H9 (cell line): ENCODE results near the gene MED15. TPM values are rescaled to one million over a fixed set of nuclear protein-coding genes. Genes with fewer than 3 reads are reported as not detected.

Source experiments
- DNase-seq: peaks from one replicate; pipeline ENCODE4 v3.0.0-alpha.2; 2017
- H2AFZ ChIP-seq: one replicate; pipeline ENCODE4 v1.6.1; 2013; ENCODE audit warnings: mild to moderate bottlenecking, low read length, control low read depth, moderate library complexity
- H2AK5ac ChIP-seq: 2 replicates; pipeline ENCODE4 v1.6.1; 2013; ENCODE audit warnings: low read length, control low read depth, mixed read lengths; ENCODE audit not compliant: insufficient read length
- H2BK120ac ChIP-seq: one replicate; pipeline ENCODE4 v1.6.1; 2013; ENCODE audit warnings: low read depth, mild to moderate bottlenecking, low read length, control low read depth, inconsistent platforms; ENCODE audit not compliant: poor library complexity, severe bottlenecking
- H2BK12ac ChIP-seq: 2 replicates; pipeline ENCODE4 v1.6.1; 2013; ENCODE audit warnings: low read length, control low read depth, mixed read lengths, low read depth; ENCODE audit not compliant: insufficient read length
- H2BK15ac ChIP-seq: 2 replicates; pipeline ENCODE4 v1.6.1; 2013; ENCODE audit warnings: low read depth, low read length, control low read depth
- H2BK20ac ChIP-seq: one replicate; pipeline ENCODE4 v1.6.1; 2013; ENCODE audit warnings: low read depth, mild to moderate bottlenecking, low read length, control low read depth, inconsistent platforms; ENCODE audit not compliant: poor library complexity, severe bottlenecking
- H2BK5ac ChIP-seq: 2 replicates; pipeline ENCODE4 v1.6.1; 2013; ENCODE audit warnings: low read length, control low read depth, mixed read lengths; ENCODE audit not compliant: insufficient read length
- H3K14ac ChIP-seq: 2 replicates; pipeline ENCODE4 v1.6.1; 2013; ENCODE audit warnings: low read length, control low read depth; ENCODE audit not compliant: insufficient read depth
- H3K18ac ChIP-seq: 2 replicates; pipeline ENCODE4 v1.6.1; 2013; ENCODE audit warnings: low read depth, mild to moderate bottlenecking, mixed read lengths, low read length, control low read depth; ENCODE audit not compliant: insufficient read length
- H3K23ac ChIP-seq: 2 replicates; pipeline ENCODE4 v1.6.1; 2013; ENCODE audit warnings: low read length, control low read depth, mixed read lengths, low read depth; ENCODE audit not compliant: insufficient read length
- H3K23me2 ChIP-seq: 2 replicates; pipeline ENCODE4 v1.6.1; 2013; ENCODE audit warnings: low read depth, mild to moderate bottlenecking, mixed read lengths, low read length, control low read depth; ENCODE audit not compliant: insufficient read length, poor library complexity, severe bottlenecking
- H3K27ac ChIP-seq: 2 replicates; pipeline ENCODE4 v1.5.1; 2013; ENCODE audit warnings: low read length, control low read depth, mixed read lengths, low read depth; ENCODE audit not compliant: insufficient read length
- H3K27me3 ChIP-seq: 2 replicates; pipeline ENCODE4 v1.6.1; 2013; ENCODE audit warnings: low read length, control low read depth, inconsistent platforms; ENCODE audit not compliant: insufficient read depth
- H3K4ac ChIP-seq: 2 replicates; pipeline ENCODE4 v1.6.1; 2013; ENCODE audit warnings: low read depth, mild to moderate bottlenecking, control low read depth, inconsistent platforms, low read length, moderate library complexity
- H3K4me1 ChIP-seq: 2 replicates; pipeline ENCODE4 v1.6.1; 2013; ENCODE audit warnings: low read length, control low read depth, inconsistent platforms; ENCODE audit not compliant: insufficient read depth
- H3K4me2 ChIP-seq: 2 replicates; pipeline ENCODE4 v1.6.1; 2013; ENCODE audit warnings: low read length, control low read depth, mixed read lengths; ENCODE audit not compliant: insufficient read length, insufficient read depth
- H3K56ac ChIP-seq: 2 replicates; pipeline ENCODE4 v1.6.1; 2013; ENCODE audit warnings: low read depth, mild to moderate bottlenecking, mixed read lengths, low read length, control low read depth; ENCODE audit not compliant: insufficient read length
- H3K79me1 ChIP-seq: 2 replicates; pipeline ENCODE4 v1.6.1; 2013; ENCODE audit warnings: low read depth, mild to moderate bottlenecking, moderate library complexity, low read length, control low read depth, inconsistent platforms; ENCODE audit not compliant: insufficient read depth, poor library complexity, severe bottlenecking
- H3K79me2 ChIP-seq: 2 replicates; pipeline ENCODE4 v1.6.1; 2013; ENCODE audit warnings: low read length, control low read depth, inconsistent platforms; ENCODE audit not compliant: insufficient read depth
- H3K9ac ChIP-seq: 2 replicates; pipeline ENCODE4 v1.6.1; 2013; ENCODE audit warnings: low read length, control low read depth, mixed read lengths; ENCODE audit not compliant: insufficient read length; ENCODE audit errors: extremely low read depth
- H3K9me3 ChIP-seq: one replicate; pipeline ENCODE4 v1.6.1; 2013; ENCODE audit warnings: low read depth, low read length, inconsistent platforms; ENCODE audit not compliant: control insufficient read depth
- H3T11ph ChIP-seq: one replicate; pipeline ENCODE4 v1.6.1; 2013; ENCODE audit warnings: mild to moderate bottlenecking, low read length, control low read depth, inconsistent platforms
- H4K20me1 ChIP-seq: one replicate; pipeline ENCODE4 v1.6.1; 2013; ENCODE audit not compliant: control insufficient read depth, insufficient read length, insufficient read depth
- H4K5ac ChIP-seq: 2 replicates; pipeline ENCODE4 v1.6.1; 2013; ENCODE audit warnings: low read depth, mild to moderate bottlenecking, mixed read lengths, low read length, control low read depth; ENCODE audit not compliant: insufficient read length
- H4K8ac ChIP-seq: replicated peaks from 2 replicates; pipeline ENCODE4 v1.6.1; 2013; ENCODE audit warnings: low read length, control low read depth, mixed read lengths, low read depth; ENCODE audit not compliant: insufficient read length
- H4K91ac ChIP-seq: 2 replicates; pipeline ENCODE4 v1.6.1; 2013; ENCODE audit warnings: low read depth, mild to moderate bottlenecking, moderate library complexity, mixed read lengths, low read length, control low read depth; ENCODE audit not compliant: insufficient read length
- H3K27ac Mint-ChIP-seq, 3 experiments: 2 replicates in 2 of 3; 3 replicates in 1 of 3; pipeline ENCODE4 v1.8.0; 2020 to 2021; ENCODE audit warnings: mixed read lengths in 3 of 3, mild to moderate bottlenecking in 1 of 3, moderate library complexity in 1 of 3
- H3K27me3 Mint-ChIP-seq: 2 replicates; pipeline ENCODE4 v1.8.0; 2021; ENCODE audit warnings: low read depth, mild to moderate bottlenecking, moderate library complexity, mixed read lengths
- H3K36me3 Mint-ChIP-seq, 3 experiments: 2 replicates in 2 of 3; 3 replicates in 1 of 3; pipeline ENCODE4 v1.8.0; 2020 to 2021; ENCODE audit warnings: low read depth in 3 of 3, mixed read lengths in 3 of 3; ENCODE audit not compliant: insufficient read depth in 1 of 3
- H3K4me1 Mint-ChIP-seq, 2 experiments: 2 replicates each; pipeline ENCODE4 v1.8.0; 2020; ENCODE audit warnings: mixed read lengths in 2 of 2
- H3K4me3 Mint-ChIP-seq, 2 experiments: 2 replicates in 1 of 2; 3 replicates in 1 of 2; pipeline ENCODE4 v1.8.0; 2020 to 2021; ENCODE audit warnings: mild to moderate bottlenecking in 2 of 2, mixed read lengths in 2 of 2, moderate library complexity in 1 of 2
- H3K9me3 Mint-ChIP-seq, 2 experiments: 2 replicates in 1 of 2; 3 replicates in 1 of 2; pipeline ENCODE4 v1.8.0; 2020; ENCODE audit warnings: mild to moderate bottlenecking in 2 of 2, mixed read lengths in 2 of 2, moderate library complexity in 1 of 2
- WGBS: extraction: QIAGEN DNeasy Blood & Tissue Kit; methylation state at CpG from one replicate; pipeline ENCODE4 v1.1.7; 2013; ENCODE audit warnings: missing lambda C conversion rate, low lambda C conversion rate, mixed read lengths; ENCODE audit not compliant: insufficient read length; ENCODE audit errors: extremely low coverage; 5-methylcytosine and 5-hydroxymethylcytosine counted together
- total RNA-seq: library from RNA; stranded (reverse); gene quantifications from 2 replicates; pipeline ENCODE4 v1.2.1, GENCODE V29; 2021
- TF ChIP-seq, protein P1 (sequence below): fragments of 200-600 bp; sonication (generic); conservative IDR thresholded peaks from 3 replicates; pipeline ENCODE4 v1.8.0; 2021; ENCODE audit warnings: antibody characterized with exemption, mild to moderate bottlenecking

Gene MED15
- total RNA-seq, 1 experiment from 2014 or later: 47.4 TPM

DNA sequence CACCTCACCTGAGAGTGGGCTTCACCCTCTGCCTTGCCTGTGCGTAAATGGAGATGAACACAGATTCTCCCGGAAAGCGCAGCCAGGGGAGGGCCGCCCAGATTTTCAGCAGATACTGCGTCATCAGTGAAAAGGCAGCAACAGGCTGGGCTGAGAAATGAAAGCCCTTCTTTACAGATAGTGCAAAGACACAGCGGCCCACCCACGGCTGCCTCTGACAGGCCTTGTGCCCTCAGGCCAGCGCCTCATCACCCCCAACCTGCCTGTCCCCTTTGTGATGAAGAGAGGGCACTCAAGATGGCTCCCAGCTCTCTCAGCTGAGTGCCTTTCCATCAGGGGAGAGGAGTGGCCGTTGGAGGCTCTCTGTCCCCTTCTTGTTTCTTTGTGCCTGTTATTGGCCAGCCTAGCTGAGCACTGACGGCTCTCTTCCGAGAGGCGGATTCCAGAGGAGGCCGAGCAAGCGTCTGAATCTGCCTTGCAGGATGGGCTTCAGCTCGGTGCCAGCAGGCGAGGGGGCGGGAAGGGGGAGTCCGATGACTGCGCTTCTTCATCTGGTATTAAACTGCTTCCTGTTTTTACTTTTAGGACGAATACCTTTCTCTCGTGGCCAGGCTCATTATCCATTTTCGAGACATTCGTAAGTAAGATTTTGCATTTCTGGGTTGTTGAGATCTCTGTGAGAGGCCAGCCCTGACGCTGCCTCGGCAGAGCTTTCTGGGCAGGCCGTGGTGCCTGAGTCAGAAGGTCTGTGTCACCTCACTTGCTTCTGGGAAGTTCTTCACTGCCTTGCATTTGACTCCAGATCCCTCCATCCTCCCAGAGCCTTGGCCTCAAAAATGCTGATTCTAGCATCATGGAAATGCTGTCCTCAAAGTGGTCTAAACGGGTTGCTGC lies 43.7 kb downstream of the MED15 start:
- Histone ChIP-seq H3K79me1 (peaks cover 2% of the 10 kb centered on the region), H2BK20ac (no peak overlapping the region), H3K79me2 (no peaks in the 10 kb centered on the region), H3K27me3 (no peaks in the 10 kb centered on the region), H3K4ac (no peak overlapping the region), H2BK120ac (no peak overlapping the region), H3K4me1 (0 out of 2 replicates have a peak, but pooled peaks cover 2% of the 10 kb centered on the region), H3K56ac (no peak overlapping the region), H3K14ac (no peak overlapping the region), H4K20me1 (peaks cover 2% of the 10 kb centered on the region), H3K23me2 (no peaks in the 10 kb centered on the region), H4K91ac (no peak overlapping the region), H2AK5ac (no peak overlapping the region), H3K9me3 (no peaks in the 10 kb centered on the region), H3K18ac (no peak overlapping the region), H2BK15ac (no peak overlapping the region), H4K8ac (no peak overlapping the region), H2BK12ac (no peak overlapping the region), H2AFZ (no peak overlapping the region), H4K5ac (no peak overlapping the region), H3K23ac (no peak overlapping the region), H3K9ac (no peak overlapping the region), H2BK5ac (no peak overlapping the region), H3K27ac (no peak overlapping the region), H3K4me2 (no peak overlapping the region), H3T11ph (no peak overlapping the region)
- DNase-seq: peak; percentile 72
- TF ChIP-seq, protein P1, sequence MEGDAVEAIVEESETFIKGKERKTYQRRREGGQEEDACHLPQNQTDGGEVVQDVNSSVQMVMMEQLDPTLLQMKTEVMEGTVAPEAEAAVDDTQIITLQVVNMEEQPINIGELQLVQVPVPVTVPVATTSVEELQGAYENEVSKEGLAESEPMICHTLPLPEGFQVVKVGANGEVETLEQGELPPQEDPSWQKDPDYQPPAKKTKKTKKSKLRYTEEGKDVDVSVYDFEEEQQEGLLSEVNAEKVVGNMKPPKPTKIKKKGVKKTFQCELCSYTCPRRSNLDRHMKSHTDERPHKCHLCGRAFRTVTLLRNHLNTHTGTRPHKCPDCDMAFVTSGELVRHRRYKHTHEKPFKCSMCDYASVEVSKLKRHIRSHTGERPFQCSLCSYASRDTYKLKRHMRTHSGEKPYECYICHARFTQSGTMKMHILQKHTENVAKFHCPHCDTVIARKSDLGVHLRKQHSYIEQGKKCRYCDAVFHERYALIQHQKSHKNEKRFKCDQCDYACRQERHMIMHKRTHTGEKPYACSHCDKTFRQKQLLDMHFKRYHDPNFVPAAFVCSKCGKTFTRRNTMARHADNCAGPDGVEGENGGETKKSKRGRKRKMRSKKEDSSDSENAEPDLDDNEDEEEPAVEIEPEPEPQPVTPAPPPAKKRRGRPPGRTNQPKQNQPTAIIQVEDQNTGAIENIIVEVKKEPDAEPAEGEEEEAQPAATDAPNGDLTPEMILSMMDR: no peak
- no peaks in the 10 kb centered on the region for H3K27me3 Mint-ChIP-seq
- no peaks in the 10 kb centered on the region; a peak in 1 of 5 replicates for H3K9me3 Mint-ChIP-seq
- H3K27ac Mint-ChIP-seq: peak overlapping the region; percentile 32 to 93 (median 67)
- no CpG with 5 or more reads among the region's 27 CpGs for WGBS
- H3K36me3 Mint-ChIP-seq: peaks cover 4 to 32% (median 18%) of the 10 kb centered on the region in 3 experiments; a peak in 5 of 7 replicates
- peaks cover 26 to 32% of the 10 kb centered on the region in 2 experiments for H3K4me1 Mint-ChIP-seq
- H3K4me3 Mint-ChIP-seq: no peak overlapping the region
